Aorta (tissue), 4 donors: Measurements from ENCODE around the gene LINGO4. TPM values are rescaled to one million over a fixed set of nuclear protein-coding genes. Genes with fewer than 3 reads are reported as not detected.

Experiments used
- polyA plus RNA-seq, 2 donors: library from polyadenylated mRNA; stranded (reverse); fragments of 200-250 nt; gene quantifications; one replicate each; pipeline ENCODE4 v1.2.3, GENCODE V29; 2013
- total RNA-seq, 2 donors: library from RNA; stranded (reverse); fragmentation: NEBNext Ultra II Directional; extraction: Animal tissue kit (Norgen Biotek cat#: 25700); gene quantifications; one replicate each; pipeline ENCODE4 v1.2.1, GENCODE V29; 2021
- donor health status: healthy with polysubstance abuse.
- donor health status: Bipolar disorder and iron deficiency.
- donor health status: DM: no; HTN: no; CAD: no.
- donor health status: DM: yes; HTN: yes; CAD: no.

LINGO4 gene
- total and polyA plus RNA-seq, 4 donors: not detected

Other genes with a start within 250 kb of the LINGO4 start
- gene SNX27, start 193.4 kb downstream of the LINGO4 start, total RNA-seq: 10 to 100 TPM; 34.7 to 48.0 TPM
- gene SNX27, start 193.4 kb downstream of the LINGO4 start, polyA plus RNA-seq: 1 to 10 TPM; 5.6 to 6.4 TPM
- gene CELF3, start 88.6 kb downstream of the LINGO4 start, total RNA-seq: not detected
- gene CELF3, start 88.6 kb downstream of the LINGO4 start, polyA plus RNA-seq: under 1 TPM in 1 of 2 donors, not detected in 1; 0.13 TPM
- not detected for gene RIIAD1, start 83.9 kb downstream of the LINGO4 start, total RNA-seq
- gene RIIAD1, start 83.9 kb downstream of the LINGO4 start, polyA plus RNA-seq: not detected
- gene MRPL9, start 41.9 kb downstream of the LINGO4 start, total RNA-seq: 10 to 100 TPM; 38.7 to 52.7 TPM
- 10 to 100 TPM; 39.7 to 58.9 TPM for gene MRPL9, start 41.9 kb downstream of the LINGO4 start, polyA plus RNA-seq
- 1 to 10 TPM; 3.7 to 9.1 TPM for gene TDRKH, start 14.9 kb downstream of the LINGO4 start, total RNA-seq
- gene TDRKH, start 14.9 kb downstream of the LINGO4 start, polyA plus RNA-seq: 1 to 10 TPM; 1.5 to 2.5 TPM
- under 1 TPM in 1 of 2 donors, not detected in 1; 0.24 TPM for gene RORC, start 26.4 kb upstream of the LINGO4 start, total RNA-seq
- 1 to 10 TPM in 1 of 2 donors, under 1 TPM in 1; 0.10 to 1.6 TPM for gene RORC, start 26.4 kb upstream of the LINGO4 start, polyA plus RNA-seq
- not detected for gene C2CD4D, start 34.4 kb upstream of the LINGO4 start, total RNA-seq
- gene C2CD4D, start 34.4 kb upstream of the LINGO4 start, polyA plus RNA-seq: not detected
- gene THEM5, start 48.3 kb upstream of the LINGO4 start, total RNA-seq: not detected
- not detected for gene THEM5, start 48.3 kb upstream of the LINGO4 start, polyA plus RNA-seq
- 10 to 100 TPM; 11.8 to 17.5 TPM for gene THEM4, start 104.1 kb upstream of the LINGO4 start, total RNA-seq
- gene THEM4, start 104.1 kb upstream of the LINGO4 start, polyA plus RNA-seq: 10 to 100 TPM in 1 of 2 donors, 1 to 10 TPM in 1; 3.8 to 12.3 TPM
- gene S100A10, start 188.4 kb upstream of the LINGO4 start, total RNA-seq: 100 to 1,000 TPM; 188 to 386 TPM
- 100 to 1,000 TPM; 244 to 417 TPM for gene S100A10, start 188.4 kb upstream of the LINGO4 start, polyA plus RNA-seq
- 100 to 1,000 TPM; 416 to 418 TPM for gene S100A11, start 231.6 kb upstream of the LINGO4 start, total RNA-seq
- 100 to 1,000 TPM; 751 to 960 TPM for gene S100A11, start 231.6 kb upstream of the LINGO4 start, polyA plus RNA-seq